ENCODE measurements around the gene SLX9. TPM values are rescaled to one million over a fixed set of nuclear protein-coding genes. Genes with fewer than 3 reads are reported as not detected.
A peak's percentile ranks its signal among the peaks of the same experiment; 100 is the strongest.

SLX9 gene
- total RNA-seq, 4 donors from 2014 or later = 8.1 to 46.0 (median 16.6) TPM

DNA sequence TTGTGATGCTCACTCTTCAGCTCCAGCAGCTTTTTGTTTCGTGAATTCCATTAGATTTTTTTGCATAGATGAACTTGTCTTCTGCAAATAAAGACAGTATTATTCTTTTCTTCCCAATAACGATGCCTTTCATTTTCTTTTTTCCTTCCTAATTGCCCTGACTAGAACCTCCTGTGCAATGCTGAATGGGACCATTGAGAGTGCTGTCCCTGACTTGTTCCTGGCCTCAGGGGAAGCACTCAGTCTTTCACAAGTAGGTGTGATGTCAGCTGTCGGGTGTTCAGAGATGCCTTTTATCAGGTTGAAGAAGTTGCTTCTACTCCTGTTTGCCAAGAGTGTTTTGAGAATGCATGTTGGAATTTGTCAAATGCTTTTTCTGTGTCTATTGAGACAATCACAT, 70.3 kb downstream of the SLX9 start:
- Histone ChIP-seq H3K27ac (no peak overlapping the region), H3K9me3 (no peaks in the 10 kb centered on the region)

DNA sequence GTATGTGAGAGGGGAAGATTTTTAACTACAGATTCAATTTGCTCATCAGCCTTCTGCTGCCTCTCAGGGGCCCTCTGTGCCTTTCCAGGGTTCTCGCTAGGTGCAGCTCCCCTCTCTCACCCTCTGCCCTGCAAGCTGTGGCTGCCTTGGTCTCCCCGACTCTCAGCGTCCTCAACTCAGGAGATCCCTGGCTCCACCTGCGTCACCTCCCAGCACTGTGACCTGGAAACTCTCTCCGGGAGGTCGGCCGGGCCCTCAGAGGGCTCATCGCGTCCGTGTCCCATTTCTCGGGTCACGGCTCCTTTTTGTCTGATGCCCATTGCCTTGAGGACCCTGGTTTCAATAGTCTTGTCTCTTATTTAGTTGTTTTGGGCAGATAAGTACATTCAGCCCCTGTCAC, 71.0 kb downstream of the SLX9 start:
- intact Hi-C loops (cut with DNase I; ENCODE audit: low total_unique reads) (no loop called here), in situ Hi-C loops (cut with MboI; ENCODE audit: low pct_ligation_motif_present in 1 of 4, low pct_unique_long_range_greater_than_20kb in 1 of 4, low sequenced_read_pairs in 3 of 4) (no loop called here)
- Histone ChIP-seq H3K27me3 (peaks cover 51% of the 10 kb centered on the region), H3K27ac (no peak overlapping the region), H3K4me1 (peaks cover 0 to 13% (median 5%) of the 10 kb centered on the region in 4 donors), H3K4me3 (no peak overlapping the region), H3K36me3 (no peaks in the 10 kb centered on the region), H3K9me3 (no peaks in the 10 kb centered on the region)
- 87 to 95% methylated on average over 3 to 12 of the region's 12 CpGs for WGBS, 2 donors (ENCODE audit: low coverage in 1 of 2)
- DNase-seq = no peak
- no peak for TF ChIP-seq POLR2A (IDR thresholded peaks at IDR 0.05)
- TF ChIP-seq, protein P1, sequence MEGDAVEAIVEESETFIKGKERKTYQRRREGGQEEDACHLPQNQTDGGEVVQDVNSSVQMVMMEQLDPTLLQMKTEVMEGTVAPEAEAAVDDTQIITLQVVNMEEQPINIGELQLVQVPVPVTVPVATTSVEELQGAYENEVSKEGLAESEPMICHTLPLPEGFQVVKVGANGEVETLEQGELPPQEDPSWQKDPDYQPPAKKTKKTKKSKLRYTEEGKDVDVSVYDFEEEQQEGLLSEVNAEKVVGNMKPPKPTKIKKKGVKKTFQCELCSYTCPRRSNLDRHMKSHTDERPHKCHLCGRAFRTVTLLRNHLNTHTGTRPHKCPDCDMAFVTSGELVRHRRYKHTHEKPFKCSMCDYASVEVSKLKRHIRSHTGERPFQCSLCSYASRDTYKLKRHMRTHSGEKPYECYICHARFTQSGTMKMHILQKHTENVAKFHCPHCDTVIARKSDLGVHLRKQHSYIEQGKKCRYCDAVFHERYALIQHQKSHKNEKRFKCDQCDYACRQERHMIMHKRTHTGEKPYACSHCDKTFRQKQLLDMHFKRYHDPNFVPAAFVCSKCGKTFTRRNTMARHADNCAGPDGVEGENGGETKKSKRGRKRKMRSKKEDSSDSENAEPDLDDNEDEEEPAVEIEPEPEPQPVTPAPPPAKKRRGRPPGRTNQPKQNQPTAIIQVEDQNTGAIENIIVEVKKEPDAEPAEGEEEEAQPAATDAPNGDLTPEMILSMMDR (IDR thresholded peaks at IDR 0.05) = no peak
- no peak for TF ChIP-seq POLR2AphosphoS5 (IDR thresholded peaks at IDR 0.05)
- no peak for TF ChIP-seq EP300 (IDR thresholded peaks at IDR 0.05; ENCODE audit: low read depth)

More for the DNA sequence above, 70.3 kb downstream of the SLX9 start:
- Histone ChIP-seq H3K36me3 (no peaks in the 10 kb centered on the region), H3K4me1 (peaks cover 0 to 13% (median 5%) of the 10 kb centered on the region in 4 donors), H3K4me3 (no peak overlapping the region), H3K27me3 (peaks cover 44% of the 10 kb centered on the region)
- WGBS, 2 donors (ENCODE audit: low coverage in 1 of 2) = 74 to 76% methylated on average over 3 of the region's 3 CpGs
- TF ChIP-seq POLR2A (IDR thresholded peaks at IDR 0.05) (no peak), EP300 (IDR thresholded peaks at IDR 0.05; ENCODE audit: low read depth) (no peak), POLR2AphosphoS5 (IDR thresholded peaks at IDR 0.05) (no peak)
- TF ChIP-seq, protein P1 (IDR thresholded peaks at IDR 0.05) = no peak
- no peak for DNase-seq
- in situ Hi-C loops (cut with MboI; ENCODE audit: low pct_ligation_motif_present in 1 of 4, low pct_unique_long_range_greater_than_20kb in 1 of 4, low sequenced_read_pairs in 3 of 4) = no loop called here
- intact Hi-C loops (cut with DNase I; ENCODE audit: low total_unique reads) = no loop called here

DNA sequence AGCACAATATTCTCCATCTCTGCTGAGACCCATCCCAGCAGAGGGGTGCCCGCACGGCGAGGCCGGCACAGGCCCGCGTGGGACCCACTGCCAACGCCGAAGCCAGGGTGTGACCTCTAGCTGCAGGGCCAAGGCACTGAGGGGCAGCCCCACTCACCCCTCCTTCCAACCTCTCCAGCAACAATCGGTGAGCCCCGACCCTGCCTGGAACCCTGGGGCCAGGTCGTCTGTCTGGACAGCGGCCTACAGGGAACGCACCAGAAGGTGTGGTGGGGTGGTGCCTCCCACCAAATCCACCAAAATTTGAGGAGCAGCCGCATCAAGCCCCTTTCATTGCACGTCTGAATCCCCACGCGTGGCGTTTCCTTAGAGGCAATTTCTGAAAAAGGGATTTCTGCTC, 71.6 kb downstream of the SLX9 start:
- in situ Hi-C loops (cut with MboI; ENCODE audit: low pct_ligation_motif_present in 1 of 4, low pct_unique_long_range_greater_than_20kb in 1 of 4, low sequenced_read_pairs in 3 of 4) (no loop called here), intact Hi-C loops (cut with DNase I; ENCODE audit: low total_unique reads) (no loop called here)
- Histone ChIP-seq H3K9me3 (no peaks in the 10 kb centered on the region), H3K27me3 (peaks cover 56% of the 10 kb centered on the region), H3K27ac (no peak overlapping the region), H3K4me1 (peaks cover 0 to 13% (median 5%) of the 10 kb centered on the region in 4 donors), H3K36me3 (no peaks in the 10 kb centered on the region), H3K4me3 (no peak overlapping the region)
- 92 to 100% methylated on average over 5 to 18 of the region's 18 CpGs for WGBS, 2 donors (ENCODE audit: low coverage in 1 of 2)
- TF ChIP-seq, protein P1 (IDR thresholded peaks at IDR 0.05) = no peak
- TF ChIP-seq POLR2A (IDR thresholded peaks at IDR 0.05) (no peak), EP300 (IDR thresholded peaks at IDR 0.05; ENCODE audit: low read depth) (no peak), POLR2AphosphoS5 (IDR thresholded peaks at IDR 0.05) (no peak)
- DNase-seq = no peak

DNA sequence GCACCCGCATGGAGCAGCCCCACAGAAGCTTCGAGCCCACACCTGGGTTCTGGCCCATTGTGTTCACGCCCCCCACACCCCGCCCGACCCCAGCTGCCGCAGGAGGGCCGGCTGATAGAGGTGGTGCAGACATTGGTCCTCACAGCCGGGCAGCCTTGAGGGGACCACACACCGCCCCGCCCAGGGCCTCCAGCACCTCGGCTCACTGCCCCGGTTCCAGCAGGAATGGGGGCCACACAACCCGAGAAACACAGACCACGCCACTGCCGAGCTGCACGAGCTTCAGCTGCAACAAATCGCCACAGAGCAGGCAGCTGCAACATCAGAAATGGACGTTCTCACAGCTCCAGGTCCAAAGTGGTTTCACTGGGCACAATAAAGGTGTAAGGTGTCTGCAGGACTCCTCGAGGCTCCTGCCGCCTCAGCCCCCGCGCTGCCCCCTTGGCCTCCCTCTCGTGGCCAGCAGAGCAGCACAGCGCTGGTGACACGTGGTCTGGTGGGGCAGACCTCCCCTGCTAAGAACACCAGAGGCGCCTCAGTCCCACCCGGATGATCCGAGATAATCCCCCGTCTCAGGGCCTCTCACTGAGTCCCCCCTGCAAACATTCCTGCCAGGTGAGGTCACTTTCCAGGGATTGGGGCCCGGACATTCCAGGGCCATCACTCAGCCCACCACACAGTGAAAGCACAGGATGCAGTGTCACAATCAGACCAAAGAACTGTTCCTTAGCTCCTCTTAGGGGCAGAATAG, 72.3 kb downstream of the SLX9 start:
- in situ Hi-C loops (cut with MboI; ENCODE audit: low pct_ligation_motif_present in 1 of 4, low pct_unique_long_range_greater_than_20kb in 1 of 4, low sequenced_read_pairs in 3 of 4) = no loop called here

More for the DNA sequence above, 72.3 kb downstream of the SLX9 start:
- Histone ChIP-seq H3K27ac (no peak overlapping the region), H3K36me3 (no peaks in the 10 kb centered on the region), H3K4me1 (peaks cover 0 to 13% (median 5%) of the 10 kb centered on the region in 4 donors), H3K9me3 (no peaks in the 10 kb centered on the region), H3K4me3 (no peak overlapping the region), H3K27me3 (peaks cover 59% of the 10 kb centered on the region)
- TF ChIP-seq POLR2A (IDR thresholded peaks at IDR 0.05) = no peak
- TF ChIP-seq POLR2AphosphoS5 (IDR thresholded peaks at IDR 0.05) = no peak
- TF ChIP-seq, protein P1 (IDR thresholded peaks at IDR 0.05) = no peak
- TF ChIP-seq EP300 (IDR thresholded peaks at IDR 0.05; ENCODE audit: low read depth) = no peak
- DNase-seq = peak; percentile 19
- 73% methylated on average over 21 of the region's 30 CpGs; no CpG with 5 or more reads in 1 of the 2 donors for WGBS, 2 donors (ENCODE audit: low coverage in 1 of 2)
- intact Hi-C loops (cut with DNase I; ENCODE audit: low total_unique reads) = no loop called here

Measured in transverse colon (tissue), 4 donors.